Measurements from ENCODE around the gene ZIC4.
A peak's percentile ranks its signal among the peaks of the same experiment; 100 is the strongest.

- no peak for TF ChIP-seq CTCF (conservative IDR thresholded peaks at IDR 0.05 in 1 of 2, IDR thresholded peaks at IDR 0.05 in 1 of 2; ENCODE audit: low read depth in 1 of 2, low read length in 2 of 2)
- peak; percentile 30 for TF ChIP-seq EZH2 (IDR thresholded peaks at IDR 0.05; ENCODE audit: low read length, missing control alignments)
These were observed 1.3 kb upstream of the ZIC4 start for GRCh38 chr3:147407498-147408187.
